HG02852 (cell line): ENCODE data around the gene PRCD.

ENCODE experiments used
- ATAC-seq: cut with Tn5 transposase; IDR thresholded peaks from one replicate; pipeline ENCODE4 v1.9.1; 2021; ENCODE audit warnings: mild to moderate bottlenecking, moderate library complexity; ENCODE audit not compliant: unreplicated experiment

PRCD gene

GRCh38 chr17:76538281-76538931 is 1.4 kb upstream of the PRCD start:
- no peak for ATAC-seq

DNA sequence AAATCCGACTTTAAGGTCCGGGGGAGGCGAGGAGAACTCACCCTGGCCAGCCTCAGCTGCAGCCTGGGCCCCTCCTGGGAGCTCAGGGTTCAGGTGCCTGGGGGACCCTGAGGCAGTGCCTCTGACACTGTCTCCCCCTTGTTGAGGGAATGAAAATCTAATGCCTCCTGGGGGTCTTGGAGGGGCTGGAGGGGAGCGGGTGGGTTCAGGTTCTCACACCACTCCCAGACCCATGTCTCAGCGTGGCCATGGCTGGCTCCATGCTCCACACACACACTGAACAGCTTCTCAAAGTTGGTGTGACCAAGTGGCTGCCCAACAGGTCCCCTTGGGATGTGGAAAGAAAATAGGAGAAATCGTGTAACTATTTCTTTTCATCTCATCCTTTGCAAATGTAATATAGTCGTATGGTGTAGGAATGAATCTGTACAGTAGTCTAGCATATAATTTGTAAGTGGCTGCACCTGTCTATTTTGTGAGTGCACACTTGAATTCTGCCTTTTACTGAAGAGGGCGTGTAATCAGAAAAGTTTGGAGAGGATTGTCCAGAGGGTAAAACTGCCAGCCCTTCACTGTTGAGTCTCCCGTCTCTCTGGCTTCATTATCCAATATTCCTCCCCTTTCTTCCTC is 788 bp upstream of the PRCD start:
- ATAC-seq, result no peak

- ATAC-seq, result no peak
Measured at GRCh38 chr17:76540381-76541300, 797 bp downstream of the PRCD start.

DNA sequence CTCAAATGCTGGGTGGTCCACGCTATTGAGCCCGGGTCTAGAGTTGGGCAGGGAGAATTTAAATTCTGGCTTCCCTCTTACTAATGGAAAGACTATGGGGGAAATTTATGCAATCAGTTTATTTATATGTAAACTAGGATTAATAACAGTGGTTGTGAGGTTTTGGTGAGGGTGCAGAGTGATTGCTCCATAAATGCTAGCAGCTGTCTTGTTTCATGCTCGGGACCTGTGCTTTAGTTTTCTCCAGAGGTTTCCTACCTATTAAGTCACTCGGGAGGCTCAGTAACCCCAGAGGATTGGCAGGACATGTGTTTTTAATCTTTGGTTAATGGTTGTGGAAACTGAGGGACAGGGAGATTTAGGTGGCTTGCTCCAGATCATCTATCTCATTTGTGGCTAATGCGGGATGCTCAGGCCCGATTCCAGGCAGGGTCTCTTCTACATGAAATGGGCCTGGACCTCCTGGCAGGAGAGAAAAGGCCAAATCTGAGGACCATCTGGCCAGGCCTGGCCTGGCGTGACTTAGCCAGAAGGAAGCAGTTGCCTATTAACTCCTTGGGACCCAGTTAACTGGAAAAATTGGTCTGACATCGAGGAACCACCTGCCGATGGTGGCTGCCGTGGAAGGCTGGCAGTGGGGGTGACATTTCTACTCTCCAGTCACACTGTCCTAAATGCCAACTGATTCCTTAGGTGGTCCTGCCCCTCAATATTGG is 2.1 kb downstream of the PRCD start:
- ATAC-seq, result no peak

GRCh38 chr17:76542566-76542971 is 2.7 kb downstream of the PRCD start:
- ATAC-seq, result no peak

GRCh38 chr17:76542984-76543383 is 3.1 kb downstream of the PRCD start:
- no peak for ATAC-seq

DNA sequence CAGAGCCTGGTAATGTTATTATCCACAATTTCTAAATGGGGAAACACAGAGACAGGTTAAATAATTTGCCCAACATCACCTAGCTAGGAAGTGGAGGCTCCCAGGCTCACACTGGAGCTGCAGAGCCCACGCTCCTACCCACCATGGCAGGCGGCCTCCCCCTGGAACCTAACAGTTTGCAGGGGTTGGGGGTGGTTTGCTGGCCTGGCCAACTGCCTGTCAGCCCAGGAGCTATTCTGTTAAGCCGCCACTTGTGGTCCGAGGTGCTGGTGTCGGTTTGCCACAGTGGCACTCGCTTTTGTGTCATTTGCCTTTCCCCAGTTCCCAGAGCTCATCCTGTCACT is 3.6 kb downstream of the PRCD start:
- ATAC-seq, result no peak

DNA sequence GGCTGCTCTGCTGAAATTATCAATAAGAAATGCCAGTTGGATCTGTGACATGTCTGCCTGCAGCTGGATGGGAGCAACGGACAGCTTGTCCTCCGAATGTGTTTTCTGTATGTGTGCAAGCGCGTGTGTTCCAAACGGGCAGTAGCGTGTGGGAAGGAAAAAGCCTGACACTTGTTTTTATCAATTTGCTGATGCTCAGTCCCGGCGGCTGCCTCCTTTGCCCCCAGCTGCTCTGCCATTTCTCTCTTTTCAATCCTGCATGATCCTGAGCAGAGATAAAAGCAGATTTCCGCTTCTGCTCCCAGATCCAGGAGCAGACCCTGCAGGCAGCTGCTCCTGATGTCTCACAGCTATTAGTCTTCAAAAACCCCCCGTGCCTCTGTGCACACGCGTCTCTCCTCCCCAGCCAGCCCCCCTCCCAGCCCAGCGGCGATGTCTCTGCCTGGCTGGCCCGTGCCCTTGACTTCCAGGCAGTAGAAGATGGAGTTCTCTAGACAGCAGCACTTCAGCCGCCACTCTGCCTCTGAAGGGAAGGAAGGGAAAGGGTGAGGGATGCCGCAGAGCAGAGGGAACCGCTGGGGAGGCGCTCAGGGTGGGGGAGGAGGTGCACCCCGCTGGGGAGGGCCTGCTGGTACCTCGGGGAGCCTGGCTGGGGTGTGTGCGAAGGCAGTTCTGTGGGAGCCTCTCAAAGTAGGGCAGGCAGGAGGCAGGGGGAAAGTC is 4.1 kb downstream of the PRCD start:
- ATAC-seq, result no peak

GRCh38 chr17:76544546-76545365 is 4.9 kb downstream of the PRCD start:
- no peak for ATAC-seq

DNA sequence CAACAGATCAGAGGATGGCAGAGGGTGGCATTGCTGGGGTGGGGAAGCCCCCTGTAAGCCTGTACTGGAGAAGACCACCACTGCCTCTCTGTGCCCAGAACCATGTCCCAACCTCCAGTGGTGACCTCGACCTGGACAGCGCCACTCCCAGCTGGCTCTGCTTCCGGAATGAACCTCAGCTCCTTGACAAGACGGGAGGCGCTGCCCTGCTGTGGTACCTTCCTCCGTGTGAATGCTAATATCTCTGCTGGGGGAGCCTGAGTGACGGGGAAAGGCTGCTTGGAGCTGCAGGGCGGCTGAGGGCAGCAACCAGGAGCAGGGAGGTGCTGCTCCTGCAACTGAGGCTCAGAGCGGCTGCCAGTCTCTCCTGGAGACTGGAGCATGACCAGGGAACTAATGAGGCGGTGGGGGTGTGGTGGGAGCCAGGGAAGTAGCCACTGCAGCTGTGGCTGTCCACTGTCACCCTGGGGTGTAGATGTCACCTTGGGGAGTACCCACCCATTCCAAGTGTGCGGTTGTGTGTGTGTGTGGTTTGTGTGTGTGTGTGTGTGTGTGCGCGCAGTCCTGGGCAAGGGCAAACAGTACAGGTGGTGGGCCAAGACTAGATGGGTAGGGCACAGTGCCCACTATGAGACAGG is 6.2 kb downstream of the PRCD start:
- ATAC-seq, result no peak

DNA sequence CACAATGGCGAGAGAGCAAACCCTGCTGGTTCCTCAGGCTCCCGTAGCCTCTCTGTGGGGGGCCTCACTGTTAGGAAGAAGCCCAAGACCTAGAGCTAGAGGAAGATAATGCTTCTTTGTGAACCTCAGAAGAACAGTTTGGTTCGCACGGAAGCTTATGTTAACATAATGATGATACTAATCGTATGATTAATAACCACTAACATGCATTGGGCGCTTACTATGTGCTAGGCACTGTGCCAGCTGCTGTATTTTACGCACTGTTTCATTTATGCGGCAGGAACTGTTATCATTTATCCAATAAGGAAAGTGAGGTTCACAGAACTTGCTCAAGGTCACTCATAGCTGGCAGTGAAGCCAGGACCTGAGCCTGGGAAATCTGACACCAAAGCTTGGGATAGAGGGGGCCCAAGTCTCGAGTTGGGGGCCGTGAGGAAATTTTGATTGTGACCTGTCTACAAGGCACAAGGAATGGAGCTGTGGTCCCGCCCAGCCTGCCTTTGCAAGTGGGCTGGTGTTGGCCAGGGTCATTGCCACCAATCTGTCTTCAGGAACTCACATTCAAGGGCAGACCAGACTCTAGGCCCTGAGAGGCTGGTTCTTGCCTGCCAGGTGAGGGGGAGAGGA is 6.8 kb downstream of the PRCD start:
- no peak for ATAC-seq

GRCh38 chr17:76547183-76547641 is 7.4 kb downstream of the PRCD start:
- no peak for ATAC-seq

DNA sequence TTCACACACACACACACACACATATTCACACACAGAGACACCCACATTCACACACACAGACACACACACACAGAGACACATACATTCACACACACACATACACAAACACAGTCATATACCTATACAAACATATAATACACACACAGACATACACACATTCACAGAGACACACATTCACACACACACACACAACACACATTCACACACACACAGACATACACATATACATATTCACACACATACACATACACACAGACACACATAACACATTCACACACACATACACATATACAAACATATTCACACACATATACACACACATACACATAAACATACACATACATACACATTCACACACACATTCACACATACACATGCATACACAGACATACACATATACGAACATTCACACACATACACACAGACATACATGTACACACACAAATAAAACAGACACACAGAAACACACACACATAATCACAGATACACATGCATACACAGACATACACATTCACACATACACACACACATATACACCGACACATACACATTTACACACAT is 7.9 kb downstream of the PRCD start:
- no peak for ATAC-seq

- ATAC-seq, result no peak
Measured at GRCh38 chr17:76548378-76549214, 8.8 kb downstream of the PRCD start.

DNA sequence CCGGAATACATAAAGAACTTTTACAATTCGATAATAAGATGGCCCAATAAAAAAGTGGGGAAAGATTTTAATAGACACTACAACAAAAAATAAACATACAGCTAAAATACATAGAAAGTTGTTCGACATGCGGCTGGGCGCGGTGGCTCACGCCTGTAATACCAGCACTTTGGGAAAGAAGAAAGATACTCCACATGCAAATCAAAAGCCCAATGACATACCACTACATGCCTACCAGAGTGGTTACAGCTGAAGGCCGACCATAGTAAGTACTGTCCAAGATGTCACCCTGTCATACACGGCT is 9.3 kb downstream of the PRCD start:
- no peak for ATAC-seq

- no peak for ATAC-seq
Measured at GRCh38 chr17:76549539-76549938, 9.7 kb downstream of the PRCD start.

DNA sequence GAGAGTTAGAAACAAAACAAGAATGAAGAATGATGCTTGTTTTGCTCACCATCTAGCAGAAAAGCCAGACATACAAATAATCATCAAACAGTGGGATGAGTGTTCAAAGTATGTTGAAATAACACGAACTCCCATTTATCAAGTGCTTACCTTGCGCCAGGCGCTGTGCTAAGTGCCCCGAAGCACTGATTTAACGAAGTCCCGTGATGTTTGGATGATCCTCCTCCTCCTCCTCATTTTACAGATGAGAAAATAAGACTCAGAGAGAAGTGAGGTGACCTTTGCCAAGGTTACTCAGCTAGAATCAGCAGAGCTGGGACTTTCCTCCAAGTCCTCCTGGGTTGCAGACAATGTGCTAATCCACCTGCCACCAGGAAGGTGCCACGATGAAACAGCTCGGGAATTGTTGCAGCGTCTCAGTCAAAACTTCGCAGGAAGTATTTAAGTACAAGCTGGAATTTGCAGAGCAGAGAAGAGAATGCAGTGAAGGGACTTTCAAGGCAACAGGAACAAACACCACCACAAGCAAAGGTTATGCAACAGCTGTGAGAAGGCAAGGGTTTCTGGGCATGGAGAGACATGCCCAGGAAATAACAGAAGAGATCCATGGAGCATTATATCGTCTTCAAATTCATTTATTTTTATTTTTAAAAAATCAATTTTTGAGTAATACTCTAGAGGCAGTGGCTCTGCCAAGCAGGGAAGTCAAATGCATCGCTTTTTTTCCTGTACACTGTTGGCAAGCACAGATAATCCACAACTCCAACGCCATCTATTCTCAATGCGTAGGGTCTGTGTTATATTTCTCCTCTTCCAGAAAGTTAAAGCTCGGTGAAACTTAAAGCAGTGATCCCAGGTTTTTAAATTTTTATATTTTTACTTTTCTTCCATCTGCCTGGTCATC is 11.1 kb downstream of the PRCD start:
- no peak for ATAC-seq
